Fibroblast of skin of scalp (primary cell): ENCODE measurements around the gene FHIP1B. TPM values are rescaled to one million over a fixed set of nuclear protein-coding genes. Genes with fewer than 3 reads are reported as not detected.
"Not testable (repeated sequence)": the region's sequence is repeated elsewhere in the genome, so short reads cannot be mapped to it uniquely, and the experiment has no call there.

Source experiments
- DNase-seq: peaks from one replicate; pipeline ENCODE4 v3.0.0-alpha.2; 2013
- polyA plus RNA-seq, 2 experiments: library from polyadenylated mRNA; unstranded; fragments of 120-200 nt; gene quantifications; one replicate each; pipeline ENCODE4 v1.2.1, GENCODE V29; 2013; ENCODE audit not compliant: insufficient read length in 2 of 2

Gene FHIP1B
- 21.4 TPM for polyA plus RNA-seq (2013, experiment 1 of 2; ENCODE audit: insufficient read length)
- 22.5 TPM for polyA plus RNA-seq (2013, experiment 2 of 2; ENCODE audit: insufficient read length)

DNA sequence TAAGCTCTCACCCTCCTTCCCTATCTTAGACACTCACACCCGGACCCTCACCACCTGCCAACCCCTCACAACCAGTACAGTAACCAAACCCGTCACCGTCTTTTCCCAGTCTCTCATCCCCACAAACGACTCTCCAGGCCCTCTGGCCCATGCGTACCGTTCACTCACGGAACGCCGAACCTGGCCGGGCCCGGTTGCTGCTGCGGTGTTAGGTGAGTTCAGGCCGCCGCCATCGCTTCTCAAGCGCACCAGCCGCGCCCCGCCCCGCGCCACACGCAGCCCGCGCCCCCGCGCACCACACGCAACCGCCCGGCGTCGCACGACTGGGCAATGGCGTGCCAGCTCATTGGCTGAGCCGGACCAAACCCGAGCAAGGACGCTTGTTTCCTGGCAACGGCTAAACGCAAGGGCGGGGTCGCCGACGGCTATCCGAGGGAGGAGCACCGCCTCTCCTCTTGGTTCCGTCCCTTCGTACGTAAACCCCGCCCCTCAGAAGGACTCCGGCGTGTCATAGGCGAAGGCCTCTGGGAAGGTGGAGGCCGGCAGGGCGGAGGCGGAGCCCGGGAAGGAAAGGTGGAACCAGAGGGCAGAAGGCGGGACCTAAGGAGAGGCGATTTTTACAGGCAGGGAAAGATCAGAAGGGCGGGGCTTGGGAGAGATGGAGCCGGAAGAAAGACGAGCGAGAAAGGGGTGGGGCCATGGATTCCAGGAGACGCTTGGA, at the start of gene FHIP1B:
TSS of gene FHIP1B (minus strand) at position 250 of the 721 bp plus-strand sequence. CDS start 10,120 bp downstream, outside the sequence.
- peak; percentile 100 for DNase-seq

DNA sequence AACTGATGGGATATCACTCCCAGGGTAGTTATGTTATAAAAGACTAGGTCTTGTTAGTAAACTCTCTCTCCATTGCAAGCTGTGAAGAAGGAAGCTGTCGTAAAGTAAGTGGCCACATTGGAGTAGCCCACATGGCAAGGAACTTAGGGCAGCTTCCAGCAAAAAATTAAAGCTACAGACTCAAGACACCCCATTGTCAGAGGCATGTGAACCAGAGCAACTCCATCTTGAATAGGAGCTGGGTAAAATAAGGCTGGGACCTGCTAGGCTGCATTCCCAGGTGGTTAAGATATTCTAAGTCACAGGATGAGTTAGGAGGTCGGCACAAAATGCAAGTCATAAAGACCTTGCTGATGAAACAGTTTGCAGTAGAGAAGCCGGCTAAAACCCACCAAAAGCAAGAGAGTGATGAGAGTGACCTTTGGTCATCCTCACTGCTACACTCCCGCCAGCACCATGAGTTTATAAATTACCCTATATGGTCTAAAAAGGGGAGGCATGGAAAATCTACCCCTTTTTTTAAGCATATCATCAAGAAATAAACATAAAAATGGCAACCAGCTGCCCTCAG, 49.1 kb upstream of the FHIP1B start:
- DNase-seq = no peak

DNA sequence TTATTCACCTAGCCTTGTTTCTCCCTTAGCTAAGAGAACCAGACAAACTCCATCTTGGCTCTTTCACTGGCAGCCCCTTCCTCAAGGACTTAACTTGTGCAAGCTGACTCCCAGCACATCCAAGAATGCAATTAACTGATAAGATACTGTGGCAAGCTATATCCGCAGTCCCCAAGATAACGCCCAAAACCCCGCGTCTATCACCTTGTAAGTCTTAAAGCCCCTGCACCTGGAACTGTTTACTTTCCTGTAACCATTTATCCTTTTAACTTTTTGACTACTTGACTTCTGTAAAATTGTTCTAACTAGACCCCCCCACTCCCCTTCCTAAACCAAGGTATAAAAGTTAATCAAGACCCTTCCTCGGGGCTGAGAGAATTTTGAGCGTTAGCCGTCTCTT, 46.4 kb upstream of the FHIP1B start:
- not testable (repeated sequence) for DNase-seq

DNA sequence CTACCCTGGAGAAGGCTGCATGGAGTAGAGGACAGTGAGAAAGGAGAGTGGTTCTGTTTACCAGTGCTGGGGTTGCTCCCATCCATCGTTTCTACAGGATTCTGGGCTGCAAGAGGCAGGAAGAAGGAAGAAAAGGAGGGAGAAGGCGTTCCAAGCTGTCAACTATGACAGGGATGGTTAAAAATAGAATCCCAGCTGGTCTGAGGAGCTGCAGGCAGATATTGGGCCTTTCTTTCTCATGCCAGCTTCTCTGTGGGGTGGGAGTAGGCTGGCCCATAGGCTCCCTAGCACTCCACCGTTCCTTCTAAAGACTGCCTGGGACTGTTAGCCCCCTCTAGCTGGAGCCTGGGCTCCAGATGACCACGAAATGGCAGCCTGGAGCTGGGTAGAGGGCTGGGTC, 38.8 kb upstream of the FHIP1B start:
- no peak for DNase-seq

DNA sequence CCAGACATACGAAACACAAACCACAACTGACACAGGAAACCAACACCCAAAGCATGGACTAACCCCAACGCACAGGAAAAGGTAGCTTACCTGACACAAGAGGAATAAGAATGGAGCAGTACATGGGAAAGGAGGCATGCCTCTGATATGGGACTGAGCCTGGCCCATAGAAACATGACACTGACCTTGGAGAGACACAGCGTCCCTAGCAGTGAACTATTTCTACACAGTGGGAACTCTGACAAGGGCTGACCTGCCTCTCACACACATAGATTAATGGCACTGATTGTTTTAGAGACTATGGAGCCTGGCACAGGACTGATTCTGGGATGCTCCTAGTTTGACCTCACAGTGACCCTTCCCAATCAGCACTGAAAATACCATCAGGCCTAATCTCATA, 37.2 kb upstream of the FHIP1B start:
- no peak for DNase-seq

DNA sequence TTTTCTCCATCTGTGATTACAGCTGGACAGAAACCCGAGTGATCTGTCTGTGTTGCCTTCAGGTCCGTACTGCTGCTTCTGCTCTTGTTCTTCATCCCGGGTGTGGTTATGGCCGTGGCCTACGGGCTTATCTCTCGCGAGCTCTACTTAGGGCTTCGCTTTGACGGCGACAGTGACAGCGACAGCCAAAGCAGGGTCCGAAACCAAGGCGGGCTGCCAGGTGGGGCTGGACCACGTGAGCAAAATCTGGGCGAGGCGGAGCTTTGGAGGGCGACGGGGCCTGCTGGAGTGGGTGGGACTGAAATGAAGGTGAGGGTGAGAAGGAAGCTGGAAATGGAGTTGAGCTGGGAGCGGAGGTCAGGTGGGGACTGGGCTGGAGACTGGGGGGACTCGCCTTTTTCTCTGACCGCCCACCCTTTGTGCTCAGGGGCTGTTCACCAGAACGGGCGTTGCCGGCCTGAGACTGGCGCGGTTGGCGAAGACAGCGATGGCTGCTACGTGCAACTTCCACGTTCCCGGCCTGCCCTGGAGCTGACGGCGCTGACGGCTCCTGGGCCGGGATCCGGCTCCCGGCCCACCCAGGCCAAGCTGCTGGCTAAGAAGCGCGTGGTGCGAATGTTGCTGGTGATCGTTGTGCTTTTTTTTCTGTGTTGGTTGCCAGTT, 36.3 kb upstream of the FHIP1B start:
- no peak for DNase-seq

DNA sequence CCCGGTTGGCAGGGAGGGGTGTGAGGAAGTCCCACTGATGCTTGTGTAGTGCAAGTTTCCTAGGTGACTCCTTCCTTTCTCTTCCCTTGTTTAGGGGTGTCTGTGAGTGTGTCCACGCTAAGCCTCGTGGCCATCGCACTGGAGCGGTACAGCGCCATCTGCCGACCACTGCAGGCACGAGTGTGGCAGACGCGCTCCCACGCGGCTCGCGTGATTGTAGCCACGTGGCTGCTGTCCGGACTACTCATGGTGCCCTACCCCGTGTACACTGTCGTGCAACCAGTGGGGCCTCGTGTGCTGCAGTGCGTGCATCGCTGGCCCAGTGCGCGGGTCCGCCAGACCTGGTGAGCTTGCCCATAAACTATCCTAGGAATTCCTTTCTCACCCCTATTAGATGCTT, 35.6 kb upstream of the FHIP1B start:
- DNase-seq = no peak

DNA sequence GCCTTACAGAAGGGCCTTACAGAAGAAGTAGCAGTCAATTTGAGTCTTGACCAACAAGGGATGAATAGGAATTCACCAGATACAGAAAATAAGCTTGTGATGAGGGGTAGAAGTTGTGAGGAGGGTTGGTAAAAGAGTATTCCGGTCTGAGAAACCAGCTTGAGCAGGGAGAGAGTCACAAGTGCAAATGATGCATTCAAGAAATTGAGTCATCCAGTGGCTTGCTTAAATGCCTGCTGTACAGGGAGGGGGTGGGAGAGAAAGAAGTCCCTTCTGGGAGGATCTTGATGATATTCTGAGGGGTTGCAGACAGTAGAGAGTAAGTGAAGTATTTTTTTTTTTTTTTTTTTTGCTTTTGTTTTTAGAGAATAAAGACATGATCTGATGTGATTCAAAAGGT, 34.4 kb upstream of the FHIP1B start:
- no peak for DNase-seq

DNA sequence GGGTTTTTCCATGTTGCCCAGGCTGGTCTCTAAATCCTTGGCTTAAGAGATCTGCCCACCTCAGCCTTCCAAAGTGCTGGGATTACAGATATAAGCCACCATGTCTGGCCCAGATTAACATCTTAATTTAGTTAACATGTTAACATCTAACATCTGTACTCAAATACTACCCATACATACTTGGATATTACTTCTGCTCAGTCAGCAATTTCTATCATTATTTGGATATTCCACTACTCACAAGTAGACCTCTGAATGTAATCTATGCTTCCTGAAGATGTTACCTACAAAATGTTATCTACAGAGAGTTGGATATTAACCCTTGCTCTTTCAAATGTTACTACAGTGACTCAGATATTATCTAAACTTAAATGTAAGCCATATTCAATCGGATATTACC, 29.2 kb upstream of the FHIP1B start:
- no peak for DNase-seq

DNA sequence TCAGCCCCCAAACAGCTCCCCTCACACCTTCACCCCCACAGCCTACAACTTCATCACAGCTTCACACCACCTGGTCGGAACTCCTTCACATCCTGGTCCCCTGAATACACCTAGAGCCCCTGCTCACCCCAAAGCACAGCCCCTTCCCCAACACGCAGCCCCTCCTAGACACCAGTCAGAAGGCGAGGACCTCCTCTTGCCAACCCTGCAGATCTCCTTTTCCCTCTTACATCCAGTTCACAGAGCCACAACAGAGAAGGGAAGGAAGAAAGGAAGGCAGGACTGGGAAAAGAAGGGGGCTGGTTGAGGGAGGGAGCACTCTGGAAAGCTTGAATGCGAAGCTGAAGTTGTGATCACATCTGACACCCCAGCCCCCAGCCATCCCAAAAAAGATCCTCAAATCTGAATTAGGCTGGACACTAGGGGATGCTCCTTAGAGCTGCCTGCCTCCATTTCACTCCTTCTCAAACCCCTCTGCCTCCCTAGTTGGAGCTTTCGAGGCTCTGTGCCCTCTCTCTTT, 25.8 kb upstream of the FHIP1B start:
- no peak for DNase-seq

DNA sequence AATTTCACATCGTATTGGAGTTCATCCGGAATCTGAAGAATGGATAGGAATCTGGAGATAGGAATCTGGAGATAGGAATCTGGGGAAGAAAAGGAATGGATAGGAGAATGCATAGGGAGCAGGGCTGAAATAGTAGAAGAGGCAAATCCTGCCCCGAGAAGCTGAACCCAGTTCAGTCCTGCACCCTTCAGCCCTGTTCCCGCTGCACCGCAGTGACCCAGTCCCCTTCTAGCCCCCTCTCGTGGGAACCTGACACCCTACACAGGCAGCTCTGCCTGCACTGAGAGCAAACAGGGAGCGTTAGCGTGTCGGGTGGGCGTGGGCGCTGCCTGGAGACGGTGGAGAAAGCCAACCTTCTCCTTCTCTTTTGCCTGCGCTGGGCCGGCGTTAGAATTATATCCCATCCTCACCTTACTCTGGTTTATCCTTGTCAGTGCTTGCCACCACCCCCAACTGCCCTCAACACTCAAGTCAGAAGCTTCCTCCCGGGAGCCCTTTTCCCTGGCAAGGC, 24.2 kb upstream of the FHIP1B start:
- no peak for DNase-seq

DNA sequence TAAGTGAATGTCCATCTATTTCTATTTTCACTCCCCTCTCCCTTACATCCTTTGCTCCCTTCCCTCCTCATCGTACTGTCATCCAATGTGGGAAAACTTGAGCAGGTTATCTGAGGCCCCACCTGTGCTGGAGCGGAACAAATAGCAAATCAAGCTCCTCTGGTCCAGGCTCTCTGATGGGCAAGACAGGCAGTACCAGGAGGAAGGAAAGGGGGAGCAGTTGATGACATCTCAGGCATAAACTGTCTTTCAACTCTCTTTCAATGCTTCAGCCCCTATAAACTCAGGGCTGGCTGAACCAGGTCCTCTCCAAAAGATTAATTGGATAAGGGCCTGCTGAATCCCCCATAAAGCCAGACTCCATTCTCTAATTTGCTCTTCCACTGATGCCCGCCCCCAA, 23.7 kb upstream of the FHIP1B start:
- DNase-seq = no peak

DNA sequence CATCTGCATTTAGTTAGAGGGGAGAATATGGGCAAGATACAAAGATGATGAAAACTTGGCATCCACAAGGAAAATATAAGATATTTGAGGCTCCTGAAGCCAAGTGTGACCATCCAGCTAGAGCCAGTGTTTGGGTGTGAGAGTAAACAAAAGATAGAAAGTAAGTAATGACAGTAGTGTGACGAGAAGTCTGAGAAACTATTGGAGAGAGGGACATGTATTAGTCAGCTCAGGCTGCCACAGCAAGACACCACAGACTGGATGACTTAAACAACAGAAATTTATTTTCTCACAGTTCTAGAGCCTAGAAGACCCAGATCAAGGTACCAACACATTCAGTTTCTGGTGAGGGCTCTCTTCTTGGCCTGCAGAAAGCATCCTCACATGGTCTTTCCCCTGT, 18.8 kb upstream of the FHIP1B start:
- DNase-seq = no peak

DNA sequence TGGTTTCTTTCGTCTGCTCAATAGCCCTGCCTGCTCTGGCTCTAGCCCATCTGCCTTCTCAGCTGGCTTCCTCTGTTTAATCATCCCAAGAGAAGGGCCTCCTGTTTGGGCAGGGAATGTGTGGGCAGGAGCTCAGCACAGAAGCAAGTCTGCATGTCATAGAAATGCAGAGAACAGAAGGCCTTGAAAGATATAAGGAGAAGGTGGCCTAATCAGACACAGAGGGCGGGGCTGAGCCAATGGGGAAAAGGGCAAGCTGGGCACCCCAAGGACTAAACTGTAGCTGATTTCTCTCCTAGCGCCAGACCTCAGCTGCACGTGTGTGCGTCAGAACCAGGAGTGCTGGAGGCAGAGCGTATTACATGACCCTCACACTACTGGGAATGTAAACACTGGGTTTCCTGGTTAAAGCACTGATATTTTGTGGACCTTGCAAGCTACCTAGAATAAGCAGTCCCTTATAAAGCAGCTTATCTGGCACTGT, 17.6 kb upstream of the FHIP1B start:
- no peak for DNase-seq

DNA sequence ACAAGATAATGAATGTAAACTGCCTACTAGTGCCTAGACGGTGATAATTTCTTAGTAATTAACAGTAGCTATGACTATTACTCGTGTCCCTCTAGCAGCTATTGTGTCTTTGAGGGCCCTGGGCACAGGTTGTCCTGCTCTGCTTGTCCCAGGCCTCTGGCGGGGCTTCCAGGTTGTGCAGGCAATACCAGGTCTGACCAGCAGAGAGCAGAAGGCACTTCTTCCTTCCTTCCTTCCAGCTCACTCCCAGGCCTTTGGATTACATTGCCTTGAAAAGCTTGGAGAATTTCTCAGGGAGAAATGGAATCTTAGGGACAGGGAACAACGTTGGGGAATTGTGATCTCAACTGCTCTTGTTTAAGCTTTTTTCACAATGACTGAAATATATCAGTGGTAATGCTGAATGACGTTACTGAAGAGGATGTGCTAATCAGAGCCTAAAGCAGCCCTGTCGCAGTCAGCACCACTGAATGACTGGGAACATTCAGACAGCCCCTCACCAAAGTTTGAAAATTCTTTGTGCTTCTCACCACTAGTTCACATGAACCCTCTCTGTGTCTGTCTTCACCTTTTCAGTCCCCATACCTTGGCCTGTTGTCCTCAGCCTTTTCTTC, 16.8 kb upstream of the FHIP1B start:
- peak; percentile 68 for DNase-seq

DNA sequence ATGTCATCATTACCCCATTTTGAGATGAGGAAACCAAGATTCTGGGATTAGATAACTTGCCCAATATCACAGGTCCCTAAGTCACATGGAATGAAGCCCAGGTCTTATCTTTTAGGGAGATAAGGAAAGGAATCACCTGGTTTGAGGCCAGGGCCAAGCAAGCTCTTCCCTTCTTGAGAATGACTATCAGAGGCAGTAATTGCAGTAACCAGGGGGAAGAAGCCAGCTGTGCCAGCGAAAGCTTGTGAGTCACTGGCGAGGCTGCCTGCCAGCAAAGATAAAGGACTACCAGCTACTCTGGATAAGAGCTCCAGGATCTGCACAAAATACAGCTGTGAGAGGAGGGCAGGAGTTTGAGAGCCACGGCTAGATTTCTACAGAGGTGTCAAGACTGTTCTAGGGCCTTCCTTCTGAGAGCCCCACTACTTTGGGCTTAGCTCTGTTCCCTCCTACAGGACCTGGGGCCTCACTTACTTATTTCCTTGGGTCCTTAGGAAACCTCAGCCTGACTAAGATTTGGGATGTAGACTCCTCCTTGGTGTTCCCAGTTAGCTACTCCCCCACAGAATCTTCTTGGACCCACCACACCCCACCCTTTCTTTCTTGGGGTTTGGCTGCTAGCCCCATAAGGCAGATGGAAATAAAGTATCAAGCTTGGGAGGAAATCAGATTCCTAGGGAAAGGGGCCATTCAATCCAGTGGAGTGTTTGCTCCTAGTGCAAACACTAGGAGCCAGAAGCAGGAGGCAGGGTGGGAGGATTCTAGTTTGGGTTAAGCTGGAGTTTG, 15.5 kb upstream of the FHIP1B start:
- DNase-seq = peak; percentile 43

DNA sequence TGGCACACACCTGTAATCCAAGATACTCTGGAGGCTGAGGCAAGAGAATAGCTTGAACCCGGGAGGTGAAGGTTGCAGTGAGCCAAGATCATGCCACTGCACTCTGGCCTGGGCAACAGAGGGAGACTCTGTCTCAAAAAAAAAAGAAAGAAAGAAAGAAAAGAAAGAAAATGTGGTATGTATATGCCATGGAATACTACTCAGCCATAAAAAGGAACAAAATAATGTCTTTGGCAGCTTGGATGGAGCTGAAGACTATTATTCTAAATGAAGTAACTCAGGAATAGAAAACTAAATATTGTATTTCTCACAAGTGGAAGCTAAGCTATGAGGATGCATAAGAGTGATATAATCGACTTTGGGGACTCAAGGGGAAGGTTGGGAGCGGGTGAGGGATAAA, 14.5 kb upstream of the FHIP1B start:
- DNase-seq = not testable (repeated sequence)

DNA sequence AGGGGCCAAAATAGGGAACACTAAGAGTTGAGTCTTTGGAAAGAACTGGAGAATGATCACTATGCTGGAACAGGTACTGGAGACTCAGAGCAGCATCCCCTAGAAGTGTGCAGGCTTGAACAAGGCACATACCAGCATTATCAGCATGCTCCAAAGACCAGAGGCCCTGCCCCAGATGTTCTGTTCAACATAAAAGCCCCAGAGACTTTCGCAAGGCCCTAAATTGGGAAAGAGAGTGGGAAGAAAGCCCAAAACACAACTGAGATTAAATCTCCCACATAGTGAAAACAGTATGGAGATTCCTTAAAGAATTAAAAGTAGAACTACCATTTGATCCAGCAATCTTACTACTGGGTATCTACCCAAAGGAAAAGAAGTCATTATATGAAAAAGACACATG, 13.8 kb upstream of the FHIP1B start:
- no peak for DNase-seq

DNA sequence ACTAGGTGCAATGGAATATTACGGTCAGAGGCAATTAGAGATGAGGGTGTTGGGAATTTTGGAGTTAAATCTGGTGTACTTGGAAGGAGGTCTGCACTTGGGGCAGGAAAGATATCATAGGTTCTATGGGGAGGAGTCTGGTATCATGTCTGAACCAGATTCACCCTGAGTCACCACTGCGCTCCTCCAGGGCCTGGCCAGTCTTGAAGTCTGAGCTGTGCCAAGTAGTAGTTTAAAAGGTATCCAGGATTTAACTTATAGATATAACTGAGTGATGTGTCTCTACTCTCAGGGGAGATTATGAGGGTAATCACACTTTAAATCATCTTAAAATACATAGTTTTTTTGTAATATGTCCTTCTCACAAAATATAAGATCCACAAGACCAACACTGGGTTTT, 11.1 kb upstream of the FHIP1B start:
- no peak for DNase-seq

DNA sequence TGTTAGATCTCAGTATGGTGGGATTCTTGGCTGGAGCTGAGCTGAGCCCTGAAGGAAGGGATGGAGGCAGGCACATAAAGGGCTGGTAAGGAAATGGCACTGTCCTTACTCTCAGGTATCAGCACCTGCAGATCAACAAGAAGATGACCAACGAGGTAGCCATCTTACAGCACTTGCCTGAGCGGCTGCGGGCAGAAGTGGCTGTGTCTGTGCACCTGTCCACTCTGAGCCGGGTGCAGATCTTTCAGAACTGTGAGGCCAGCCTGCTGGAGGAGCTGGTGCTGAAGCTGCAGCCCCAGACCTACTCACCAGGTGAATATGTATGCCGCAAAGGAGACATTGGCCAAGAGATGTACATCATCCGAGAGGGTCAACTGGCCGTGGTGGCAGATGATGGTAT, 6.9 kb upstream of the FHIP1B start:
- no peak for DNase-seq

DNA sequence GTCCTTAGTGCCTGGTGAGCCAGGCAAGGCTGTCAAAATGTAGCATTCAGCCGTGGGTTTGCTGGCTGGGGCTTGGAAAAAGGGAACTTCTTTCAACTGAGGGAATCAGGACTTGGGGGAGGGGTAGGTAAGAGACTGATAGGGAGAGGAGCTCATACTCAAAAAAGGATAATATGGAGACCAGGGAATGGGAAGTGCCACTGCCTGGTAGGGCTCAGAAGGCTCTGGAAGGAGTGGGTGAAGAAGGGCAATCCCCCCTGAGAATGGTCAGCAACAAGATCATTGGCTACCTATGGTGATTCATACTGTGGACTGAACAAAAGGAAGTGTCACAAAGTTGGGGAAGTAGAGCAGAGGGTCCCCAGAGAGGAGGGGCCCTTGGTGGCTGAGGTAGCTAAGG, 6.3 kb upstream of the FHIP1B start:
- DNase-seq = no peak

DNA sequence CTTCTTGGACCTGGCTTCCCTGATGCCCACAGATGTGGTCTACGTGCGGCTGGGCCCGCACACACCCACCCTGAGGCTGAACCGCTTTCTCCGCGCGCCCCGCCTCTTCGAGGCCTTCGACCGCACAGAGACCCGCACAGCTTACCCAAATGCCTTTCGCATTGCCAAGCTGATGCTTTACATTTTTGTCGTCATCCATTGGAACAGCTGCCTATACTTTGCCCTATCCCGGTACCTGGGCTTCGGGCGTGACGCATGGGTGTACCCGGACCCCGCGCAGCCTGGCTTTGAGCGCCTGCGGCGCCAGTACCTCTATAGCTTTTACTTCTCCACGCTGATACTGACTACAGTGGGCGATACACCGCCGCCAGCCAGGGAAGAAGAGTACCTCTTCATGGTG, 5.7 kb upstream of the FHIP1B start:
- no peak for DNase-seq
